ENCODE measurements around the gene MYH6. TPM values are rescaled to one million over a fixed set of nuclear protein-coding genes. Genes with fewer than 3 reads are reported as not detected.

Gene MYH6
- total RNA-seq, 1 donor from 2014 or later, result 3.4 TPM

DNA sequence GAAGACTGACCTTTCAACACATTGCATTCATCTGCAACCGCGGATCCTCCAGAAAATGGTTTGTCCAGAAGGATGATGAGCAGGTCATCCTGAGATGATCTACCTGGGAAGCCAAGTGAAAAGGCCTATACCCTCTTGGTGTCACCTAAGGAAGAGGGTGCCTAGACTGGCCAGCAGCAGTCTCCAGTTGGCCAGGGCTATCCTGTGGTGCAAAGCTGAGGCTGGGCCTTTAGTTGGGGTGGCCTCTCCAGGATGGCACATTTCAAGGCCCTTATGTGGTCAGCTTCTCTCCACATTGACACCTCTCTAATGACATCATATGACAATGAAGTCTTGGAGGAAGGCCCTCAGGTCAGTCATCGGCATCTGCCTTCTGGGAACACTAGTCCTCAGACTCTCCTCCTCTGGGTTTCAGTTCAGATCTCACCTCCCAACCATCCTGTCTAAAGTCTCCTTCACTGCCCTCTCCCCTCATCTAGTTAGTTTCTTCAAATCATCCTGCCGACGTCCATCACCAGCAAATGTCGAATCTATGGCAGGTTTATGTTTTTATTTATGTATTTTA lies 52.1 kb downstream of the MYH6 start:
- Histone ChIP-seq H3K4me3 (no peak overlapping the region), H3K4me1 (peaks cover 7% of the 10 kb centered on the region), H3K9me3 (no peaks in the 10 kb centered on the region), H3K27me3 (peaks cover 23% of the 10 kb centered on the region), H3K36me3 (no peaks in the 10 kb centered on the region), H3K27ac (no peak overlapping the region)
- no peak for TF ChIP-seq CTCF (IDR thresholded peaks at IDR 0.05)
- no peak for ATAC-seq
- no peak for DNase-seq
- intact Hi-C loops (cut with DNase I), result no loop called here

DNA sequence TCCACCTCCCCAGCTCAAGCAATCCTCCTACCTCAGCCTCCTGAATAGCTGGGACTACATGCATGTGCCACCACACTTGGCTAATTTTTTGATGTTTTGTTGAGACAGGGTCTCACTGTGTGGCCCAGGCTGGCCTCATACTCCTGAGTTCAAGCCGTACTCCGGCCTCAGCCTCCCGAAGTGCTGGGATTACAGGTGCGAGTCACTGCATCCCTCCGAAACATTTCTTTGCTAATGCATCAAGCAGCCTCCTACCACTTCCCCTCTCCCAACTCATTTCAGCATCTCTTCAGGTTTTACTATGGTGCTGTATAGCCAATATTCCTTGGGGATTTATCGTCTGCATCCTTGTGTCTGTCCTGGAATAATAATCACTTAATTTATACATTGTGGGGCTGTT lies 53.1 kb downstream of the MYH6 start:
- Histone ChIP-seq H3K4me3 (no peak overlapping the region), H3K4me1 (peaks cover 7% of the 10 kb centered on the region), H3K9me3 (no peaks in the 10 kb centered on the region), H3K36me3 (no peaks in the 10 kb centered on the region), H3K27ac (no peak overlapping the region), H3K27me3 (peaks cover 26% of the 10 kb centered on the region)
- TF ChIP-seq CTCF (IDR thresholded peaks at IDR 0.05), result no peak
- DNase-seq (no peak), ATAC-seq (no peak)
- intact Hi-C loops (cut with DNase I), result no loop called here

GRCh38 chr14:23353433-23353780 lies 54.7 kb downstream of the MYH6 start:
- TF ChIP-seq CTCF (IDR thresholded peaks at IDR 0.05), result no peak
- no peak overlapping the region for H3K27ac ChIP-seq
- H3K27me3 ChIP-seq, result peaks cover 26% of the 10 kb centered on the region
- no peaks in the 10 kb centered on the region for H3K36me3 ChIP-seq
- no peak for ATAC-seq
- intact Hi-C loops (cut with DNase I), result no loop called here
- H3K4me3 ChIP-seq, result no peak overlapping the region
- no peaks in the 10 kb centered on the region for H3K9me3 ChIP-seq
- DNase-seq, result no peak
- peaks cover 7% of the 10 kb centered on the region for H3K4me1 ChIP-seq

DNA sequence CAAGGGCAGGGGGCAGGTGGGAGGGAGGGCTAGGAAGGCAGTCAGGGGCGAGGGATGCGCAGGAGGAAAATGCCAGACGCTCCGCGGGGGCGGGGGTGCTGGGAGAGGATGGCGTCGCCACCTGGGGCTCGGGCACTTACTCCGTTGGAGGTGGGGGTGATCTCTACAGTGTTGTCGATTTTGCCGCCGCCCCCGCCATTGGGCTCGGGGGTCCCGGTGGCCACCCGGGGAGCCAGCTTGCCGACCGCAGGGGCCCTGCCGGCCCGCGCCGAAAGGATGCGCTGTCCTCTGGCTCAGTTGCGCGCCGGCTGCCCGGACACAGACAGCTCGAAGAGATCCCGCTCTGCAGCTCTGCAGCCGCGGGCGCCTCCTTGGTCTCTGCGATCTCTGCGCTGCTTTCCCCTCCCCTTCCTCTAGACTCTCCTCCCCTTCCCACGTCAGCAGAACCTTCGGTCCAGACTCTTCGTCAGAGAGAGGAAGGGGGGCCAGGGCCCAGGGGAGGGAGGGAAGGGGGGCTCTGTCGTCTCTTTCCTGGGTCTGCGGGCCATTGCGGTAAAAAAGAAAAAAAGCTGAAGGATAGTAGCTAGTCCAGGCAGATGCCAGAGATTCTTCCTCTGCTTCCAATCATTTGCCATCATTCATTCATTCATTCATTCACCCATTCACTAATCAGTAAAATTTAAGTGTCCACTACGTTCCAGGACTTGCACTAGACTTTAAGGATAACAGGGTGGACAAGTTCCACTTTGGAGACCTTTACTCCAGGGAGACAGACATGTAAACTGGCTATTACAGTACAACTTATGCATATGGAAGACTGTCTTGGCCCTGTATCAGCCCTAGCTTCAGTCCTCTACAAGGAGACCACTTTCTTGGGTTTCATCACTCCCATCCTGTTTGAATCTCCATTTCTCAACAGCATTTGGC lies 55.3 kb downstream of the MYH6 start, which contains the start of gene SLC22A17:
SLC22A17 (minus strand) TSS at position 382 of the 927 bp plus-strand sequence.
- H3K9me3 ChIP-seq, result no peaks in the 10 kb centered on the region
- DNase-seq, result peak; percentile 78
- no peak within 1 kb of the TSS for H3K27ac ChIP-seq
- H3K4me3 ChIP-seq, result peak within 1 kb of the TSS; percentile 65
- H3K4me1 ChIP-seq, result peaks cover 7% of the 10 kb centered on the region
- ATAC-seq, result peak; percentile 83
- H3K36me3 ChIP-seq, result no peaks in the 10 kb centered on the region
- no peak for TF ChIP-seq CTCF (IDR thresholded peaks at IDR 0.05)
- intact Hi-C loops (cut with DNase I), result no loop called here
- H3K27me3 ChIP-seq, result peaks cover 26% of the 10 kb centered on the region

DNA sequence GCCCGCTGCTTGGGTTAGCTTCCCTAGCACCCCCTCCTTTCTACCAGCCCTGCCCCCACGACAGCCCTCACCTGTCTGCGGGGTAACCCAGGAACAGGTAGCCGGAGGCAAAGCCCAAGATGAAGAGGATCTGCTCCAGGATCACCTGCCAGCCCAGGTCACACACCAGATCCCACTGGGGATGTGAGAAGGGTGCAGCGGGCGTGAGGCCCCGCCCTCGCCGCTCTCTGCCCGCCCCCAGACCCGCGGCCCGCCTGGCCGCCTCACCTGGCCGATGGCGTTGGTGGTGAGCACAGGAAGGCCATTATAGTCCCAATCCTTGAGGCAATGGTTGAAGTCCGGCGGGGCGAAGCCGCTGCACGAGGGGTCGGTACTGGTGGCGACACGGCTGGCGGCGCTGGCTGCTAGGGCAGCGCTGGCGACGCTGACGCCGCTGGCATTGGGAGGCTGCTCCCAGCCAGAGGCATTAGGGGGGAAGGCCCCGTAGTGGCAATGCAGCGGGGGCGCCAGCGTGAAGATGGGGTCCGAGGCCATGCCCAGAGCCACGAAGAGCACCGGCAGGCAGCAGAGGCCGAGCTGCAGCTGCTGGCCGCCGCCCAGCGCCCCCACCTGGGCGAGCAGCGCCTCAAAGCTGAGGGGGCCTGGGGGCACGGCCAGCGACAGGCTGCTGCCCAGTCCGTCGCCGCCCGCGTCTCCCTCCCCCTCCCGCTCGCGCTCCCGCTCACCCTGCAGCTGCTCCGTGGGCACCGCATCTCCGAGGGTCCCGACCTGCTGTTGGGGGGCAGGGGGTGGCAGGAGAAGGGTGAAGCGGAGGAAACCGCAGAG lies 56.2 kb downstream of the MYH6 start:
- no peaks in the 10 kb centered on the region for H3K9me3 ChIP-seq
- H3K4me3 ChIP-seq, result peak overlapping the region; percentile 65
- intact Hi-C loops (cut with DNase I), result no loop called here
- H3K27me3 ChIP-seq, result peaks cover 26% of the 10 kb centered on the region
- peaks cover 7% of the 10 kb centered on the region for H3K4me1 ChIP-seq
- peak; percentile 20 for ATAC-seq
- DNase-seq, result no peak
- H3K36me3 ChIP-seq, result no peaks in the 10 kb centered on the region
- no peak overlapping the region for H3K27ac ChIP-seq
- no peak for TF ChIP-seq CTCF (IDR thresholded peaks at IDR 0.05)
